ENCODE results near the gene MAP4K2.

Gene MAP4K2

GRCh38 chr11:64842851-64843685 lies 40.1 kb upstream of the MAP4K2 start:
- Mint-ChIP-seq H3K27me3 (peaks cover 17% of the 10 kb centered on the region), H3K4me1 (ENCODE audit: low read depth) (peaks cover 20% of the 10 kb centered on the region), H3K9me3 (no peaks in the 10 kb centered on the region), H3K36me3 (ENCODE audit: low read depth) (no peaks in the 10 kb centered on the region), H3K27ac (no peak overlapping the region), H3K4me3 (no peak overlapping the region)
- intact Hi-C loops (cut with micrococcal nuclease) = no loop called here

DNA sequence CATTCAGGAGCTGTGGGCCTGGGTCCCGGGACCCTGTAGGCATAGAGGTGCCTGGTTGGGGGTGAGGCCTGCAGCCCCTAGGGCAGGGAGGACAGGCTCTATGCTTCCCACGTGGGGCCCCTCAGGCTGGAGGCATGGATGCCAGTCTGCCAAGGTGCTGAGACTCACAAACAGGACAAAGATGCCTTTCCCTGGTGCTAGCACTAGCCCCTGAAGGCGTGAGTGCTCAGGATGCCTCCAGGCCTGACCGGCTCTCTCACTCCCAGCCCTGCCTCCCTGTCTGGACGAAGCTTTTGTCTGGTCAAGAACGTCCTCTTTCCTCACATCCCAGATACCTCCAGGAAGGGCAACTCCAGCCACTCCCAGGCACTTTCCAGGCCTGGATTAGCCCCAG lies 39.3 kb upstream of the MAP4K2 start:
- Mint-ChIP-seq H3K4me3 (no peak overlapping the region), H3K9me3 (no peaks in the 10 kb centered on the region), H3K27me3 (peaks cover 17% of the 10 kb centered on the region), H3K4me1 (ENCODE audit: low read depth) (peaks cover 18% of the 10 kb centered on the region), H3K27ac (no peak overlapping the region), H3K36me3 (ENCODE audit: low read depth) (no peaks in the 10 kb centered on the region)
- intact Hi-C loops (cut with micrococcal nuclease) = no loop called here

- H3K4me3 Mint-ChIP-seq = no peak overlapping the region
- H3K36me3 Mint-ChIP-seq (ENCODE audit: low read depth) = no peaks in the 10 kb centered on the region
- intact Hi-C loops (cut with micrococcal nuclease) = no loop called here
- H3K27ac Mint-ChIP-seq = peak overlapping the region; percentile 7
- H3K9me3 Mint-ChIP-seq = no peaks in the 10 kb centered on the region
- H3K4me1 Mint-ChIP-seq (ENCODE audit: low read depth) = peaks cover 14% of the 10 kb centered on the region
- peaks cover 17% of the 10 kb centered on the region for H3K27me3 Mint-ChIP-seq
Measured at GRCh38 chr11:64841592-64842365, 38.8 kb upstream of the MAP4K2 start.

DNA sequence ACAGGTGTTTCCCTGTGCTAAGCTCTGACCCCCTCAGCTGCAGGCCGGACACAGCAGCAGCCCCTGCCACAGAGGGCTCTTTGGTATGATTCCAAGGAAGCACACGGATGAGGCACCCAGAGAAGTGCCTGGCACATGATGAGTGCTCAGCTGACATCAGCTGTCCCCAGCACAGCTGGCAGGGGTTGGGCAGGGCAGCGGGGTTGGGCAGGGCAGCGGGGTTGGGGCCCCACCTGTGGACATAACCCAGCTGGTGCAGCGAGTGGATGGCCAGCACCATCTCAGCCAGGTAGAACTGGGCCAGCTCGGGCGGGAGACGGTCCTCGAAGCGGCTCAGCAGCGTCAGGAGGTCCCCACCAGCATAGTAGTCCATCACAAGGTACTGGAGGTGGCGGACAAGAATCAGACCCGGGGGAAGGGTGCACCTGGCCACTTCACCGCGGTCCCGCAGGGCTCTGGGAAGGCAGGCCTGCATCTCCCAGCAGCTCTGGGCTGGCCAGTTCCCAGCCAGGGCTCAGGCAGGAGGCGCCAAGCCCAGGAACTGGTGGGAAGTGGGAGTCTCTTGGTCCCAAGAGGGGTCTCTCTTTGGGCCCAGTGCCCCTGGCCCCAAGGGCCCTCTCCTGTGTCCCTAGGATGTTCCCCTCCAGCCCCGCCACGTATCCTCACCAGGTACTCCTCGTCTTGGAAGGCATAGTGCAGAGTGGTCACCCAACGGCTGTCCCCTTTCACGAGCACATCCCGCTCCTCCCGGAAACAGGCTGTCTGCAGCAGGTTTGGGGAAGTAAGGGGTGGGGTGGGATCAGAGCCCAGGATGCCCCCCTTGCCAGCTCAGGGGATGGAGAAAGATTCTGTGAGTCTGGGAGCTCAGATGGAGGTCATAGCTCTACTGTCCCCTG lies 37.1 kb upstream of the MAP4K2 start:
- intact Hi-C loops (cut with micrococcal nuclease) = no loop called here
- Mint-ChIP-seq H3K9me3 (no peaks in the 10 kb centered on the region), H3K4me3 (no peak overlapping the region), H3K27me3 (peaks cover 15% of the 10 kb centered on the region), H3K27ac (no peak overlapping the region), H3K36me3 (ENCODE audit: low read depth) (no peaks in the 10 kb centered on the region), H3K4me1 (ENCODE audit: low read depth) (peaks cover 11% of the 10 kb centered on the region)

DNA sequence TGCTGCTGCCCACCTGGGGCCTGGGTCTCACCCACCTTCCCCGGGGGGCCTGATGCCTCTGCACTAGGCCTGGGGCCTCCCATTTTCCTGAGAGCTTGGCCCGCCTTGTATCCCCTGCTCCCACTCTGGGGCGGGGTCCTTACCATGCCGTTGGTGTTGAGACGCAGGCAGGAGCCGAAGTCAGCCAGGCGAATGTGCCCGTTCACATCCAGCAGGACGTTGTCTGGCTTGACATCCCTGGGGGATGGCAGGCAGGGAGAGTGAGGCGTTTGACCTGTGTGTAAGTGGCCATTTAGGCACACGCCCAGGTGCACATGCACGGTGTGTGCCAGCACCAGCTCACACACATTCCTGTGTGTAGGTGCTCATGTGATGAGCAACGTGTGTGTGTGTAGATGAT lies 36.3 kb upstream of the MAP4K2 start:
- Mint-ChIP-seq H3K27ac (no peak overlapping the region), H3K4me1 (ENCODE audit: low read depth) (peaks cover 9% of the 10 kb centered on the region), H3K4me3 (no peak overlapping the region), H3K9me3 (no peaks in the 10 kb centered on the region), H3K36me3 (ENCODE audit: low read depth) (no peaks in the 10 kb centered on the region), H3K27me3 (peaks cover 12% of the 10 kb centered on the region)
- intact Hi-C loops (cut with micrococcal nuclease) = no loop called here

- Mint-ChIP-seq H3K4me3 (no peak overlapping the region), H3K36me3 (ENCODE audit: low read depth) (no peaks in the 10 kb centered on the region), H3K9me3 (no peaks in the 10 kb centered on the region), H3K27me3 (peaks cover 9% of the 10 kb centered on the region), H3K4me1 (ENCODE audit: low read depth) (peaks cover 5% of the 10 kb centered on the region), H3K27ac (no peak overlapping the region)
- intact Hi-C loops (cut with micrococcal nuclease) = no loop called here
Measured at GRCh38 chr11:64838600-64839334, 35.8 kb upstream of the MAP4K2 start.

GRCh38 chr11:64837887-64838351 lies 34.9 kb upstream of the MAP4K2 start:
- no peaks in the 10 kb centered on the region for H3K36me3 Mint-ChIP-seq (ENCODE audit: low read depth)
- intact Hi-C loops (cut with micrococcal nuclease) = no loop called here
- no peaks in the 10 kb centered on the region for H3K4me1 Mint-ChIP-seq (ENCODE audit: low read depth)
- no peak overlapping the region for H3K27ac Mint-ChIP-seq
- H3K9me3 Mint-ChIP-seq = no peaks in the 10 kb centered on the region
- H3K4me3 Mint-ChIP-seq = no peak overlapping the region
- peaks cover 2% of the 10 kb centered on the region for H3K27me3 Mint-ChIP-seq

DNA sequence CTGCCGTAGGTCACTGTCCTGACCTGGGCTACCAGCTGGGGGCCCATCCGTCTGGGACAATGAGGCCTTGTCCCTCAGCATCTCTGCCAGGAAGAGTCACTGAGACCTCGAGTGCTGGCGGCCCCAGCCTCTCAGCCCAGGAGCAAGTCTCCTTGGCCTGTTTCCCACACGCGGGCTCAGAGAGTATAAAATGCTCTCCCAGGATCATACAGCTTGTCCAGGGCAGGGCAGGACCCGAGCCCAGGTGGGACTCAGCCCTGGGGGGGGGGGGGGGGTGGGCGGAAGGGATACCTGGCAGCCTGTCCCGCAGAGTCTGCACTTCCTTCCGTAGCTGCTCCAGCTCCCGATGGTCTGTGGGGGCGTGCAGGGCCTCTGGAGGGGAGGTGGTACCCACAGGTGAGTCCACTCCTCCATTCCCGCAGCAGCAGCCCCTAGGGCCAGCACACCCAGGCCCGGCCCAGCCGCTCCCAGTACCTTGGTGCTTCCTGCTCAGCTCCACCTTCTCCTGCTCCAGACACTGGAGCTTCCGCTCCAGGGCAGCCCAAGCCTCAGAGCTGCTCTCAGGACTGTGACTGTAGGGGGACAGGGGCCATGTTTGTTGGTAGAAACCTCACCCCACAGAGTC lies 33.5 kb upstream of the MAP4K2 start:
- Mint-ChIP-seq H3K27me3 (peaks cover 1% of the 10 kb centered on the region), H3K36me3 (ENCODE audit: low read depth) (no peaks in the 10 kb centered on the region), H3K4me3 (no peak overlapping the region), H3K4me1 (ENCODE audit: low read depth) (no peaks in the 10 kb centered on the region), H3K27ac (no peak overlapping the region), H3K9me3 (no peaks in the 10 kb centered on the region)
- intact Hi-C loops (cut with micrococcal nuclease) = no loop called here

- Mint-ChIP-seq H3K4me3 (no peak overlapping the region), H3K27ac (no peak overlapping the region), H3K9me3 (no peaks in the 10 kb centered on the region), H3K27me3 (peaks cover 1% of the 10 kb centered on the region), H3K36me3 (ENCODE audit: low read depth) (no peaks in the 10 kb centered on the region), H3K4me1 (ENCODE audit: low read depth) (no peaks in the 10 kb centered on the region)
- intact Hi-C loops (cut with micrococcal nuclease) = no loop called here
Measured at GRCh38 chr11:64835616-64836447, 32.8 kb upstream of the MAP4K2 start.

- no peaks in the 10 kb centered on the region for H3K9me3 Mint-ChIP-seq
- H3K4me3 Mint-ChIP-seq = no peak overlapping the region
- intact Hi-C loops (cut with micrococcal nuclease) = no loop called here
- no peak overlapping the region for H3K27ac Mint-ChIP-seq
- H3K27me3 Mint-ChIP-seq = peaks cover 1% of the 10 kb centered on the region
- no peaks in the 10 kb centered on the region for H3K36me3 Mint-ChIP-seq (ENCODE audit: low read depth)
- no peaks in the 10 kb centered on the region for H3K4me1 Mint-ChIP-seq (ENCODE audit: low read depth)
Measured at GRCh38 chr11:64834723-64835615, 32.0 kb upstream of the MAP4K2 start.

GRCh38 chr11:64834031-64834722 lies 31.2 kb upstream of the MAP4K2 start:
- H3K4me3 Mint-ChIP-seq = no peak overlapping the region
- no peaks in the 10 kb centered on the region for H3K9me3 Mint-ChIP-seq
- no peak overlapping the region for H3K27ac Mint-ChIP-seq
- peaks cover 1% of the 10 kb centered on the region for H3K27me3 Mint-ChIP-seq
- intact Hi-C loops (cut with micrococcal nuclease) = no loop called here
- no peaks in the 10 kb centered on the region for H3K4me1 Mint-ChIP-seq (ENCODE audit: low read depth)
- no peaks in the 10 kb centered on the region for H3K36me3 Mint-ChIP-seq (ENCODE audit: low read depth)
